GM21367 (cell line): Measurements from ENCODE around the gene ZNF469.
"Not testable (repeated sequence)": the region's sequence is repeated elsewhere in the genome, so short reads cannot be mapped to it uniquely, and the experiment has no call there.

Experiments used
- ATAC-seq: cut with Tn5 transposase; IDR thresholded peaks from one replicate; pipeline ENCODE4 v1.9.1; 2021; ENCODE audit not compliant: unreplicated experiment

ZNF469 gene

DNA sequence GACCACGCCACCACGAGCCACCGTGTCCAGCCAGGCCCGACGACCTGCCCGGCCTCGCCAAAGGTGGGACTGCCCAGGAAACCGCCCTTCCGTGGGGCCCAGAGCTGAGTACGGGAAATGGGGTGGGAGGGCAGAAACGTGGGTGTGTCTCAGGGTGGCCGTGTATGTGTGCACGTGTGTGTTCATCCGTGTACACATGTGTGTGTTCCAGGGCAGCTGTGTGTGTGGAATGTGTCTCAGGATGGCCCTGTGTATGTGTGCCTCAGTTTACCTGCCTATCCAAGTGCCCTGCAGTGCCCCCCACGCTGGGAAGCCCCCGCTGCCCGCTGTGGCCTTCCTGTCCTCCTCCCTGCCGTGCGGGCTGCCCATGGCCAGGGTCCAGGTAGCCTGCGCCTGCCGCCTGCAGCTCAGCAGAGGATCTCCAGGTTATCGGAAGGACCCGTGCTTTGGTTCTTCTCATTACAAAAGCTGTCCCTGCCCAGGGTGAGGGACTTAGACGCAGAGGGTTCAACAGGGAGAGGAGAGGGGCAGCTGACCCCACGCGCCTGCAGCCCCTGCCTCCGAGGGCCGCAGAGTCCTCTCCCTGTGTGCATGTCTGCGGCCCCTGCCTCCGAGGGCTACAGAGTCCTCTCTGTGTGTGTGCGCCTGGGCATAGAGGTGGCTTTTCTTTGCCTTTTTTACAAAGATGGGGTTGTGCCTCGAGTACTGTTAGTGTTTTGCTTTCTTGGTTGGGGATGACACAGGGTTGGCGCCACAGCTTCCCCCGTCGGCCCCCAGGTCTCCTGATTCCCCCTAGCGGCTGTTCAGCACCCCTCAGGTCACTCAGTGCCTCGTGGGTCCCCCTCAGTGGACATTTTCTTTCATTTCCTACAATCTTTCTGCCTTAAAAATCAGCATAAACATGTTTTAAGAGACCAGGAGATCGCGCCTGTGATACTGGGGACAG, 23.6 kb downstream of the ZNF469 start:
- no peak for ATAC-seq

DNA sequence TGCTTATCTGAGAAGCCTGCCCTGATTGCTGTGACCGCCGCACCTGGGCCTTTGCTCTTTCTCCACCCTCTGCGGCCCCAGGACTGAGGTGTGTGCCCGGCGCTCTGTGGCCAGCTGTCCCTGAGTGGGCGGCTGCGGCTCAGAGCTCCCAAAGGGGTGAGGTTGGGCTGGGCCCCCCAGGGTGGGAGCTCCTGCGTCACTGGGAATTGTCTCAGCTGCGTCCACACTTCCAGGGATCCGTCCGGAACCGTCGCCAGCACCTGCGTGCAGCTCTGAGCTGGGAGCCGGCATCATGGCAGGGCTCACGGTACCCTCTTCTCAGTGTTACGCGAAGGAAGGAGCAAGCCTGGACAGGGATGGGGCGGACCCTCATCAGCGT, 24.3 kb downstream of the ZNF469 start:
- no peak for ATAC-seq

DNA sequence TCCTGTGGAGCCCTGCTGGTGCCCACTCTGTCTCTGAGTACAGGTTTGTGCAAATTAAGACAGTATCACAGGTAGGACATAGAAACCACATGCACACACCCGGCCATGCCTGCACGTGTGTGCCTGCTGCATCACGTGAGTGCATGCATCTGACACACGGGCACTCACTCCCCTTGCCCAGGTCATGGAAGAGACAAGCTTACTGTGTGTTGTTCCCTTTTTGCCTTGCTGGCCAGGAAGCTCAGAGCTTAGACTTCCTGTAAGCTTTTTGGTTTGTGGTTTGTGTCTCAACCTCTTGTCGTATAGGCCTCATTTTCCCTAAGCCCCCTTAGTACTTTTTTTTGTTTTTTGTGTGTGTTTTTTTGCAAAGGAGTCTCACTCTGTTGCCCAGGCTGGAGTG, 25.0 kb downstream of the ZNF469 start:
- no peak for ATAC-seq

DNA sequence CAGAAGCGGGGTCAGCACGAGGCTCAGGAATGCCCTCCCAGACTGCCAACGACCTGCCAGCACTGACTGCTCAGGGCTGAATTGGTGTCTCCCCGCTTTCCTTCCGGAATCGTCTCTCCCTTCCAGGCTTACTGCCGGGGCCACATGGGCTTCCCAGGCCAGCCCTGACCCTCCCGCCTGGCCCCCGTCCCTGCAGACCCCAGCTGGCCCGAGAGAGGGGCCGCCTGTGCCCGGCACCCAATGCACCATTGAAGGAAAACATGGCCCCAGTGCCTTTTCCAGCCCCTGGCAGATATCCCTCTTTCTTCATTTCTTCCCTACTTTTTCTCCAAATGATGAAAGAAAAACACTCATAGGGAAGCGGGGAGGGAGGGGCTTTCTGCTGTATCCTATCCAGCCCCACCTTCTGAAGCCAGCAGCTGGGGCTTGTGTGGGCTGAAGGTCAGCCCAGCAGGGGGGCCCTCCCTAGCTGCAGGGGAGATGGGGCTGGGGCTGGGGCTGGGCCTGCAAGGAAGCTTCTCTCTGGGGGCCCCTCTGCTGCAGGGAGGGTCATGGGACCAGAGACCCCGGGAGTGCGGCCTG, 25.9 kb downstream of the ZNF469 start:
- no peak for ATAC-seq

DNA sequence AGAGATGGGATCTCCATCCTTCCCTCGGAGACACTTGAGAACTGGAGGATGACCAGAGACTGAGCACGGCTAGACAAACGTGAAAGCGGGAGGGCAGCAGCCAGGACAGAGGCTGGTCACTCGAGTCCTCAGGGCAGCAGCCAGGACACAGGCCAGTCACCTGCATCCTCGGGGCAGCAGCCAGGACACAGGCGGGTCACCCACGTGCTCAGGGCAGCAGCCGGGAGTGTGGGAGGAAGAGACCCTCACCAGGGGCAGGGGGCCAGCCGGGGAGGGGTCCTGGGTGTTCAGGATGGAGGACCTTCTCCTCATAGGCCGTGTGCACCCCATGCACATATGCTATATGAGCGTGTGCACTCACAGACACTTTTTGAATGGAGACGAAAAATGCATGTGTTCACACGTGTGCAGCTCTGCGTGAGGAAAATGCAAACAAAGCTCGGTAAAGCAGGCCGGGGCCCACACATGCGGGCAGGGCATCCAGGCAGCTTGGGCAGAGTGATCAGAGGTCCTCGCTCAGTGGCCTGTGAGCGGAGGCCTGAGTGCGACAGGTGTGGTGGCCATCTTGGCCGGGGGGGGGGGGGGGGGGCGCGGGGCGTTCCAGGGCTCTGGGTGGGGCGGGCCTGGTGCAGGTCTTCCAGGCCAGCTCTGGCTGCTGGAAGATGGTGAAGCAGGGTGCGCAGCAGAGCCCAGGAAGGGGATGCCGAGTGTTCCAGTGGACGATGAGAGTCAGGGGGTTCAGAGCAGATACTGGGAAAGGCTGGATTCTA, 26.7 kb downstream of the ZNF469 start:
- no peak for ATAC-seq

DNA sequence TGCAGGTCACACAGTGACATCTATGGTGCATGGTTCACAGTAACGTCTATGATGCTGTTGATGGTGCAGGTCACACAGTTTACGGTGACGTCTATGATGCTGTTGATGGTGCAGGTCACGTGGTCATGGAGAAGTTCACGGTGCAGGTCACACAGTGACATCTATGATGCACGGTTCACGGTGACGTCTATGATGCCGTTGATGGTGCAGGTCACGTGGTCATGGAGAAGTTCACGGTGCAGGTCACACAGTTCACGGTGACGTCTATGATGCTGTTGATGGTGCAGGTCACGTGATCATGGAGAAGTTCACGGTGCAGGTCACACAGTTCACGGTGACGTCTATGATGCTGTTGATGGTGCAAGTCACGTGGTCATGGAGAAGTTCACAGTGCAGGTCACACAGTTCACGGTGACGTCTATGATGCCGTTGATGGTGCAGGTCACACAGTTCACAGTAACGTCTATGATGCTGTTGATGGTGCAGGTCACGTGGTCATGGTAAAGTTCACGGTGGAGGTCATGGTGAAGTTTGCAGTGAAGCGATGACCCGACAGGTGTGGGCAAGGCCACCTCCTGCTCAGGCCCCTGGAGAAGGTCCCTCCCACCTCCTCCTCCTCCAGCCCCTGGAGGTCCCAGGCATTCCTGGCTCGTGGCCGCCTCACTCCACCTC, 27.7 kb downstream of the ZNF469 start:
- ATAC-seq = not testable (repeated sequence)

DNA sequence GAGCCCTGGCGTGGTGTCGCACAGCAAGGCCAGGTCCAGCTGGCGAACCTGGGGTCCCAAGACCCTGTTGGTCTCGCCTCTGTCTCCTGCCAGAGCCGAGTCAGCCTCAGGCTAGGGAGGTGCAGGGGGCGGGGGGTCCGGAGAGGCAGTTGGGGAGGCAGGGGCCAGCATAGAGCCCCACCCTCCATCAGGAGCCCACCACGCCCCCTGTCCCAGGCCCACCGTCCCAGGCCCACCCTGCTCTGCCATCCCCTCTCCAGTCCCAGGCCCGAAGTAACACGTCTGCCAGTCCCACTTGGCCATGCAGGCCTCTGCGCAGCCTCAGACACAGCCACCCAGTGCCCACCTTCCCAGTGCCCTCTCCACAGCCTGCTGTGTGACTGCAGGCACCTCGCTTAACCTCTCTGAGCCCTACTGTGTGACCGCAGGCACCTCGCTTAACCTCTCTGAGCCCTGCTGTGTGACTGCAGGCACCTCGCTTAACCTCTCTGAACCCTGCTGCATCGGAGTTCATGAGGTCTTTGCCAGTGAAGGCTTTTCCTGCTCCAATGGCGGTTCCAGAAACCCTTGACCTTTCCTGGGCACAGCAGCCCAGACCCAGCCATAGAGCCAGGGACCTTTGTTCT, 29.3 kb downstream of the ZNF469 start:
- no peak for ATAC-seq

DNA sequence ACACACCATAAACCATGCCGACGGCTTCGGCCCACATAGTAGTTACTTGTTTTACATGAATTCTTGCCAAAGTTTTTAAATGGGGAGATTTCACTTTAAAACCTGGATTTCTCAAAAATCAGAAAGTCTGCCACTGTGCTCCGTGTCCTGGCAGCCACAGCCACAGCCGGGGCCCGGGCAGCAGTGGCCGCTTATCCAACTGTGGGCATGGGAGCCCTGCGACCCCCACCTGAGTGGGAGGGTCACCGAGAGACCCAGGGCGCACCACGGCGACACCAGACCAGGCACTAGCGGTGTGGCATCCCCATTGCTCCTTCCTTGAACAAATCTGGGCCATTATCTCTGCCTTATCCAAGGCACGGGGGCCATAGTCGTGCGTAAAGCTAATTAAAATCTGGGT, 30.0 kb downstream of the ZNF469 start:
- no peak for ATAC-seq

DNA sequence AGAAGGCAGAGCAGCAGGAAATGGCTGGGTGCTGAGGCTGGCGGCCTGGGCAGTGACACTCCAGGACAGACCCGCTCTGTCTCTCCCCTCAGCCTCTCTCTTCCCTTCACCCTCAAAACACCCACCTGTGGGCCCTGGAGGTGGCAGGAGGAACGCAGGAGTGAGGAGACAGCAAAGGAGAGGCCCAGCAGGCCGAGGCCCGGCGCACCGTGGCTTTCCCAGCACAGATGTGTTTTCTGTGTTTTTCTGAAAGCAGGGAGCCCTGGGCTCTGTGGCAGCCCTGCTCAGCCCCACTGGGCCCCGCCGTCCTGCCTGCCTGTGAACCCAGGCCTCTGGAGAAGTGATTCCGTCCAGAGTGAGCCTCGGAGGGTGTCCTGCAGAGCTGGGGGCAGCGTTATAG, 30.5 kb downstream of the ZNF469 start:
- ATAC-seq = no peak

DNA sequence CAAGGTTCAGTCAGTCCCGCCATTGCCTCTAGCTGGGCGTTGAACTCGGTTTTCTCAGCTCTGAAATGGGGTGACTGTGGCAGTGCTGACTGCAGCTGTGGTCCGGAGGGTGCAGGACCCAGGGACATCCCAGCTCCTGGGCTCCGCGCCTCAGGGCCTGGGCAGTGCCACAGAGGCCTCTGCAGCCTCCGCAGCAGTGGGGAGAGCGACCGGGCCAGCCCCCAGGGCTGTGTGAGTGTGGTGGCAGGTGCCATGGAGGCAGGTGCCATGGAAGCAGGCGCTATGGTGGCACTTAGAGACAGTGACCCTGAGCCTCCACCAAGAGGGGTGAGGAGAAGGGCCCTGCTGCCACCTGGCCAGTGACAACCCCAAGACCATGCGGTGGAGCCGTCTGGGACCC, 30.9 kb downstream of the ZNF469 start:
- no peak for ATAC-seq

DNA sequence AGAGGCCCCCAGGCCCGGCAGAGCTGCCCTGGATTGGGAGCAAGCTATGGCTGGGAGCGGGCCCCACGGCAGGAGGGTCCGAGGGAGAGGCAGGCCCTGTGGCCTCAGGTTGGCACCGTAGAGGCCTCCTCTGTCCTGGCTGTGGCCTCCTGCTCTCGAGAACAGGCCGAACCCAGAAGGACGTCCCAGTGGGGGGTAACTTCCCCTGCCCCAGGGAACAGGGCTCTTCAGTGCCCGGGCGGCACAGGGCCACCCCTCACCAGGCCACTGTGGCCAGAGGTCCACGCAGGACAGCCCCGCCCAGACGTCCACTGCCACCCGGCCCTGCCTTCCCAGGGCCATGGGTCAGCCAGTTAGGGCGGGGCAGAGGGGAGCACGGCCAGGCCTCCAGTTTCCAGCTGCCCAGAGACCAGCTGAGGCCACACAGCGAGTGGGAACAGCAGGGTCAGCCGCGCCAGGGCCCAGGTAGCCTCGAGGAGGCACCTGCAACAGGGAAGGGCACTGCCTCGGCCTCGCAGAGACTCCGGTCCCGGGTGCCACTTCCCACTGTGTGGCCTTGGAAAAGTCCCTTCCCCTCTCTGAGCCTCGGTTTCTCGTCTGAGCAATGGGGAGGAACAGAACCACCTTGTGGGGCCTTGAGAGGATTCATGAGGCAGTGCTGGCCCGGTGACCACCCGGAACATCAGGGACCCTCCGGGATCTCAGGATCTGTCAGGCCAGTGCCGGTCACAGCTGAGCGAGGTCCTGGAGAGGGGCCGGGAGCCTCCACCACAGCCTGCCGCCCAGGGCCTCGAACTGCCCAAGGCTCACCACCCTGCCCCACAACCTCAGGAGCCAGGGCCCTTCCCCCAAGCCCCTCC, 32.0 kb downstream of the ZNF469 start:
- no peak for ATAC-seq

DNA sequence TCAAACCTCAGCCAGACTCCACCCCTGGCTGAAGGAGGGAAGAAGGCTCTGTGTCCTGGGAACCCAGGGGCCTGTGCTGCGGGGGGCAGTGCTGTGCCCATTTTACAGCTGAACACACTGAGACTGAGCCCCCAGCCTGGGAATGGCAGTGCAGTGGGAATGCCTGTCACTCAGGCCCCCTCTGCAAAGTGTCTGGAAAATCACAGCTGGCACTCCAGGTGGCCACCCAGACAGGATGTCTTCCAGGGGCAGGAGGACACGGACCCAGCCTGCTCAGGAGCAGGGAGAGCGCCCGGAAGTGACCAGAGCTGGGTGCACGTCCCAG, 32.6 kb downstream of the ZNF469 start:
- ATAC-seq = no peak

DNA sequence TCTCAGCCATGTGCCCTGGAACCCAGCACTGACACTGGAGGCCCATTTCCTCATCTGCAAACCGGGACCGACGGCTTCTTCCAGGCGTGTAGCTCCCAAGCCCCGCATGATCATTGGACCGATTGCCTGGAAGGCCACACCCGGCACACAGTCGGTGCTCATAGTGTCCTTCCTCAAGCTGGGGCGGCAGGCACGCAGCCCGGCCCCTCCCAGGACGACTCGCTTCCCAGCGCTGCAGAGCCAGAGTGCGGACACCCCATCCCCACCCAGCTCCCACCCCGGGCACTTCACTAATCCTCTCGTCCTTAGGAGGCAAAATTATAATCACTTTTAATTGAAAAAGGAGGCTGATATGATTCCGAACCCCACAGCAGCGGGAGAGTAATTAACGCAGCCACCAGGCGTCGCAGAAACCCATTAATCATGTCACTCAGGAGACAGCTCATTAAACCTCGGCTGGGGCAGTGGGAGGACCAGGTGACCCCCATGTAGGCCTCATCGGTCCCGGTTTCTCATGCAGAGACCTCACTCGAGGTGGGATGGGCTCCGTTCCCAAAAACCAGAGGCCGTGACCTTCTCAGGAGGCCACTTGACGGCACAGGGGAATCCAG, 33.1 kb downstream of the ZNF469 start:
- ATAC-seq = no peak

DNA sequence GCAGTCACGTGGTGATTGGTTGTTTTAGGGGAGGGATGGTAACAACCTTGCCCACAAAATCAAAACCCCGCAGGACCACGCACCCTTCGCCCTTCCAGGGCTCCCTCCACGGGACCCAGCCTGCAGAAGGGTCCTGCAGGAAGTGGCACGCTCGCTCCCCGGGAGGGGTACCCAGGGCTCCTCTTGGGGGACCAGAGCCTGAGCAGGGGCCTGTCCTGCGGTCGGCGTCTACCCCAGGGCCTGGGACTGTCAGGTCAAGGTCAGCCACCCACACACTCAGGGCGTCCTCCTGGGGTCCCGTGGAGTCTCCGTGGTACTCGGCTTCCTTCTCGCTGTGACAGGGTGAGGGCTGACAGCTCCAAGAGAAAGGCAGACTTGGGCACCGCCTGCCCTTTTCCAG, 33.9 kb downstream of the ZNF469 start:
- no peak for ATAC-seq

DNA sequence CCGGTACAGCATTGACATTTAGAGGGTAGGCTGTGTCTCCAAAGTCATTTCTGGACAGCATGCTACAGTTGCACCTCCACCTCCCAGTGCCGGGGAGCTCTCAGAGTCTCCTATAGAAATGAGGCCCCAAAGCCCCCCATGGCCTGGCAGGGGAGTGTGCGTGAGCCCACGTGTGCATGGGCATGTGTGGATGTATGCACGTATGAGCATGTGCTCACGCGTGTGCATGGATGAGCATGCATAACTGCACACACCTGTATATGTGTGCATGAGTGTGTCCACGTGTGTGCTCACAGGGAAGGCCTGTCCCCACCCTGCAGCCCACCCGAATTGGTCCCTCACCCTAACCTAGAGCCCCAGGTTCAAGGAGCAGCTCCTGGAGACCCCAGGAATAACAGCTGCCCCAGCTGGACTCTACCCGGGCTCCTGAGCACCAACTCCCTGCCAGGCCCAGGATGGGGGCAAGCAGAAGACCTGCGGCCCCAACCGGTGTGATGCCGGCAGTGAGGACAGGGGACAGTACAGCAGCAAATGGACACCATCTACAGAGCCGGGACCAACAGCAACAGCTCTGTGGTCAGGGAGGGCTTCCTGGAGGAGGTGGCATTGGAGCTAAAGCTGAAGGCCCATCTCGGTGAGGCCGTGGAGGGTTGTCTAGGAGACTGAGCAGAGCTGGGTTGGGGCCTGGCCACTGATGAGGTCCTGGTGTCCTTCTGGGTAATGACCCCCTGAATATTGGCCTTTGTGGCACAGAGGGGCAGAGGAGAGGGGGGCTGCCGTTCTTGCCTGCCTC, 35.1 kb downstream of the ZNF469 start:
- ATAC-seq = no peak

DNA sequence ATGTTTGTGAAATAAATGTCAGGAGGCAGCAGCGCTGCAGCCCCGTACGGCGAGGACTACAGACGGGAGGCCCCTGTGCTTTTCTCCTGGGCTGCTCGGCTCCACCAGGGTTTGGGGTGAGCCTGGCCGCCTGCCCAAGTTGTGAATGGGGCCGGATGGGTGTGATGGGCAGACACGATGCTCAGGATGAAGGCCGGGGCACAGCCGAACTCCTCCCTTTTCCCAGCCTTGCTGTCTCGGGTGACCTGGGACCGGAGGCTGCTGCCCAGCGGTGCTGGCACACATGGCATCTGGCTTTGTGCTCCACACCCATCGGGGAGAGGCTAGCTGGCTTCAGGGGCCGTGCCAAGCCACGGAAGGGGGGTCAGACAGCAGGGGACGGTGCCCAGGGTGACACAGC, 36.1 kb downstream of the ZNF469 start:
- ATAC-seq = no peak

DNA sequence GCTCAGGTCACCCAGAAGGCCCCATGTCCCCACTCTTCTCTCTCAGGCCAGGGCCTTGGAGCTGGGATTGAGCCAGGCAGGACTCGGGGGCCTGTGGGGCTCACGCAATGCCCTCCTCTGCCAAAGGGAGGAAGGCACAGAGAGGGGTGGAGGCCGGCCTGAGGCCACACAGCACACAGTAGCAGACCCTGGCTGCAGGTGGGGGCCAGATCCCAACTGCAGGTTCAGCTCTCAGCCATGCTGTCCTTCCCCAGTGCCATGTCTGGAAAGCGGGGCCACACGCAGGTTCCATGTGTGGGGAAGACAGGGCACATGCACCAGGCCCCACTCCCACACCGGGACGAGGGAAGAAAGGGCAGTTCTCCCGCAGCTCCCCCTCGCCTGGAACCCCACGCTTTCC, 37.0 kb downstream of the ZNF469 start:
- ATAC-seq = no peak

DNA sequence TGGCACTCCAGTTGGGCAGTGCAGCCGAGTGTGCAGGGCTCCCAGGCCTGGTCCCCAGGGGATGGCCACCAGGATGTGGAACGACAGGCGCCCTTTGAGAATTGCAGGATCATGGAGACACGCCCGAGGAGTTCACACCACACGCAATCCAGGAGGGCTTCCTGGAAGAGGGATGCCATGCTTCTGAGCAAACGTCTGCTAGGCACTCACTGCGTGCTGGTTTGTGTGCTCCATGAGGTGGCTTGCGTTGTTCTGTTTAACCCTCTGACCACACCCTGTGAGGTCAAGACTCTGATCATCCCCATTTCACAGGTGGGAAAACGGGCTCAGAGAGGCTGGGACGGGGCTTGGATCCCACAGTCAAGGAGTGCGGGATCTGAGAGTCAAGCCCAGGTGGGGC, 37.7 kb downstream of the ZNF469 start:
- no peak for ATAC-seq

DNA sequence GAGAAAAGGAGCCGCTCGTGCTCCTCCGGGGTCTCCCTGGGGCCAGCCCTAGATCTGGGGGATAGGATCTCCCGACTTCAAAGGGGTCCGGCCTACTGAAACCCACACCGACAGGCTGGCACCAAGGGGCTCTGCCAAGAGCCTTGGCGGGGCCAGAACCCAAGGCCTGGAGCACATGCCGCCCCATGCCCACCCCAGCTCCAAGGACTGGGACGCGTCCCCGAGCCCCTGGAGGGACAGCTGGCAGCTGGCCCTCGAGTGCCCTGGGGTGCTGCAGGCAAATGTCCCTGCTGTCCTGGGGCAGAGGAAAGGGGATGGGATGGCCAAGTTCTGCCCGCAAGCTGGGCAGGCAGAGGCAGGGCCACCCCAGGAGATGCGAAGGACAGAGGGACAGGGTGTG, 38.5 kb downstream of the ZNF469 start:
- no peak for ATAC-seq
